Sigmoid colon (tissue), 4 donors: ENCODE data around the gene CERS5.

ENCODE experiments used
- CTCF ChIP-seq, 4 experiments: fragments of 450-650 bp in 3 of 4; fragments of 200-600 bp in 1 of 4; IDR thresholded peaks; one replicate each; pipeline ENCODE4 v1.5.1; 2016 to 2019; ENCODE audit warnings: antibody characterized with exemption in 4 of 4, mild to moderate bottlenecking in 3 of 4, moderate library complexity in 2 of 4
- EP300 ChIP-seq, 4 donors: sonication (generic); formaldehyde crosslinking; IDR thresholded peaks; one replicate each; pipeline ENCODE4 v1.6.1; 2017; ENCODE audit warnings: antibody characterized with exemption in 4 of 4
- POLR2A ChIP-seq, 2 donors: fragments of 450-650 bp; IDR thresholded peaks; one replicate each; pipeline ENCODE4 v1.6.1; 2016; ENCODE audit warnings: antibody characterized with exemption in 2 of 2, mild to moderate bottlenecking in 2 of 2, moderate library complexity in 2 of 2
- POLR2AphosphoS5 ChIP-seq, 4 donors: sonication (generic); formaldehyde crosslinking; IDR thresholded peaks; one replicate each; pipeline ENCODE4 v1.6.1; 2017; ENCODE audit warnings: antibody characterized with exemption in 4 of 4

GRCh38 chr12:50082644-50083043 is 84.5 kb downstream of the CERS5 start:
- TF ChIP-seq EP300 (IDR thresholded peaks at IDR 0.05) (no peak), CTCF (IDR thresholded peaks at IDR 0.05) (no peak), POLR2A (IDR thresholded peaks at IDR 0.05) (no peak), POLR2AphosphoS5 (IDR thresholded peaks at IDR 0.05) (no peak)
